ENCODE results near the gene SDHD.
A peak's percentile ranks its signal among the peaks of the same experiment; 100 is the strongest.
"Not testable (repeated sequence)": the region's sequence is repeated elsewhere in the genome, so short reads cannot be mapped to it uniquely, and the experiment has no call there.

SDHD gene

GRCh38 chr11:112086422-112087191 is at the start of gene SDHD, which contains the start of gene TIMM8B:
Gene SDHD (plus strand): TSS chr11:112086873. CDS start chr11:112086908, 35 bp downstream.
Gene TIMM8B (minus strand): TSS chr11:112086756. CDS start chr11:112086723, 33 bp downstream.
- DNase-seq, result peak; percentile 96 to 99 (median 98)

- no peak for DNase-seq
Observed at GRCh38 chr11:112037527-112037926, 49.1 kb upstream of the SDHD start.

GRCh38 chr11:112042161-112042960 is 44.3 kb upstream of the SDHD start:
- no peak for DNase-seq

- no peak for DNase-seq
Observed at GRCh38 chr11:112042961-112043304, 43.7 kb upstream of the SDHD start.

- DNase-seq, result no peak
Observed at GRCh38 chr11:112044961-112045360, 41.7 kb upstream of the SDHD start.

GRCh38 chr11:112046647-112047046 is 40.0 kb upstream of the SDHD start:
- not testable (repeated sequence) for DNase-seq

- not testable (repeated sequence) for DNase-seq
Observed at GRCh38 chr11:112048256-112048655, 38.4 kb upstream of the SDHD start.

GRCh38 chr11:112049777-112050176 is 36.9 kb upstream of the SDHD start:
- no peak for DNase-seq

GRCh38 chr11:112050721-112051120 is 36.0 kb upstream of the SDHD start:
- DNase-seq, result no peak

- no peak for DNase-seq
Observed at GRCh38 chr11:112051768-112052167, 34.9 kb upstream of the SDHD start.

- DNase-seq, result no peak
Observed at GRCh38 chr11:112057170-112057569, 29.5 kb upstream of the SDHD start.

- no peak for DNase-seq
Observed at GRCh38 chr11:112058103-112058502, 28.6 kb upstream of the SDHD start.

- no peak for DNase-seq
Observed at GRCh38 chr11:112062923-112063322, 23.8 kb upstream of the SDHD start.

- peak; percentile 91 to 98 (median 98) for DNase-seq
Observed at GRCh38 chr11:112073941-112074811, 12.5 kb upstream of the SDHD start, which contains the start of the genes NKAPD1 and PIH1D2. Gene NKAPD1 (plus strand): TSS chr11:112074299. CDS start chr11:112075575, 1,276 bp downstream. Gene PIH1D2 (minus strand): TSS chr11:112074017. CDS start chr11:112073174, 843 bp downstream.

- DNase-seq, result no peak
Observed at GRCh38 chr11:112082729-112083128, 3.9 kb upstream of the SDHD start.

GRCh38 chr11:112085822-112086421 is 751 bp upstream of the SDHD start:
- no peak for DNase-seq

- no peak for DNase-seq
Observed at GRCh38 chr11:112087212-112087611, 539 bp downstream of the SDHD start.

- DNase-seq, result not testable (repeated sequence)
Observed at GRCh38 chr11:112095302-112095701, 8.6 kb downstream of the SDHD start.

- no peak for DNase-seq
Observed at GRCh38 chr11:112096194-112096593, 9.5 kb downstream of the SDHD start.

- no peak for DNase-seq
Observed at GRCh38 chr11:112097734-112098528, 11.3 kb downstream of the SDHD start.

GRCh38 chr11:112100462-112100861 is 13.8 kb downstream of the SDHD start:
- DNase-seq, result no peak

Data from NCI-H1417 (cell line).